GM21367 (cell line): Measurements from ENCODE around the gene PKLR.
A peak's percentile ranks its signal among the peaks of the same experiment; 100 is the strongest.
"Not testable (repeated sequence)": the region's sequence is repeated elsewhere in the genome, so short reads cannot be mapped to it uniquely, and the experiment has no call there.

Experiments used
- ATAC-seq: cut with Tn5 transposase; IDR thresholded peaks from one replicate; pipeline ENCODE4 v1.9.1; 2021; ENCODE audit not compliant: unreplicated experiment

Gene PKLR

GRCh38 chr1:155318082-155318481, 16.8 kb upstream of the PKLR start:
- ATAC-seq = no peak

DNA sequence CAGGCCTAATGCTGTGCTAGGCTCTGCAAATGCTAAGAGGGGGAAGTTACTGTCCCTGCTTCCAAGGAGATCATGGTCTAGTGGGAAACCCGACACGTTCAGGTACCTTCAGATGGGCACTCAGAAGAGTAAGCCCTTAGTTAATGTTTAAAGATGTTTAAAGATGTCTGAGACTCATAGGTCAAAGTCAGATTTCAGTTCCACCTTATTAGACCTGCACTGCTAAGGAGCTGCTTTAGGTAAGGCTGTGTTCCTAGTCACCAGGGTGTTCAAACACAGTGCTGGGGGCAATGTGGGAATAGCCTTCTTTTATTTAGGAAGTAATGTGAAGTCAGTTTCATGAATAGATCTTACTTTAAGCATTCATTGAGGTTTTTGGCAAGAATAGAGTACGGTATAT, 15.7 kb upstream of the PKLR start:
- ATAC-seq = no peak

- ATAC-seq = no peak
Measured at GRCh38 chr1:155313261-155313660, 12.0 kb upstream of the PKLR start.

DNA sequence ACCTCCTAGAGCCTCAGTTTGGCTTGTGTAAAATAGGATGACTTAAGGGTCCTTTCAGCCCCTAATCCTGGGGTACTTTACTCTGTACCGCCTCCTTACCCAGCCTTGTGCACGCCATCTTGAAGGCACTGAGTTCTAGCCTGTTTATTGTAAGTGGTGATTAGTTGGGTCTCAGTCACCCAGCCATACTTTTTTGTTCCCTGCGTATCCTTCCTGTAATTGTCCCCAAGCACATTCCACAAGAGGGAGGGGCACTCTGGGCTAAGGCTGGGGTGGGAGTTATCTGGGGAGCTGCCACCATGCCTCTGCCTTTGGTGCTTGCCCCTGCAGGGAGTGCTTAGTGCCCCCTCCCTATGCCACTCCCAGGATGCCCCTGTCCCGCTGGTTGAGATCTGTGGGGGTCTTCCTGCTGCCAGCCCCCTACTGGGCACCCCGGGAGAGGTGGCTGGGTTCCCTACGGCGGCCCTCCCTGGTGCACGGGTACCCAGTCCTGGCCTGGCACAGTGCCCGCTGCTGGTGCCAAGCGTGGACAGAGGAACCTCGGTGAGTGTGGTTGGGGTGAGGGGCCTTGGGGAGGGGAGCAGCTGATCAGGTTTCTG, 8.3 kb upstream of the PKLR start:
- ATAC-seq = no peak

- ATAC-seq = peak; percentile 88
Measured at GRCh38 chr1:155308493-155309422, 7.5 kb upstream of the PKLR start, which contains the start of gene FDPS. FDPS (plus strand) TSS chr1:155308866; CDS start chr1:155309790, 924 bp downstream.

DNA sequence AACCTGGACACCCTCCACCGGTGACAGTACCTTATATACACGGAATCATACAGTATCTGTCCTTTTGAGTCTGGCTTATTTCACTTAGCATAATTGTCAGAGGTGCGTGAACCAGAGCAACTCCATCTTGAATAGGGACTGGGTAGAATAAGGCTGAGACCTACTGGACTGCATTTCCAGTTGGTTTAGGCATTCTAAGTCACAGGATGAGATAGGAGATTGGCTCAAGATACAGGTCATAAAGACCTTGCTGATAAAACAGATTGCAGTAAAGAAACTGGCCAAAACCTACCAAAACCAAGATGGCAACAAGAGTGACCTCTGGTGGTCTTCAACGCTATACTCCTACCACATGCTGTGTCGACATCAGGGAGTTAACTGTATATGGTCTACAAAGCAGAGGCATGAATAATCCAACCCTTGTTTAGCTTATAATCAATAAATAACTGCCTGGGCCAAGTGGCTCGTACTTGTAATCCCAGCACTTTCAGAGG, 6.1 kb upstream of the PKLR start:
- ATAC-seq = no peak

DNA sequence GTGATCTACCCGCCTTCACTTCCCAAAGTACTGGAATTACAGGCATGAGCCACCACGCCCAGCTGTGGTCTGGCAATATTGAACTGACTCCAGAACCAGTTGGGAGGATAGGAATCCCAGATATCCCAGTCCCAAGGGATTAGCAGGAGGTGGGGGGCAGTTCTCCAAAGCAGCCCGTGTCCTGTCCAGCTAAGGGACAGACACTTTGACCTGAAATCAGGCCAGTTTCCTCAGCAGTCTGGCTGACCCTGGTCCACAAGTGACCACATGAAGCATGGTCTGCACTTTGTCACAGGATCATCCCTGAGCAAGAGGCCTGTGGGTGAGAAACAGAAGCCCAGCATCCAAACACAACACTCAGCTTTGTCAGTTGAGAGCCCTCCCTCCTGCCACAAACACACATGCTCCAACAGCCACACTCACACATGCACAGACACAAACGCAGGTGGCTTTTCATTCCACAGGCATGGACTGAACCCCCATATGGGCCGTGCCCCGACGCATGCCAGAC, 4.7 kb upstream of the PKLR start:
- no peak for ATAC-seq

GRCh38 chr1:155304558-155305063, 3.4 kb upstream of the PKLR start:
- ATAC-seq = no peak

- no peak for ATAC-seq
Measured at GRCh38 chr1:155300553-155301329, 497 bp downstream of the PKLR start.

- no peak for ATAC-seq
Measured at GRCh38 chr1:155300024-155300423, 1.2 kb downstream of the PKLR start.

DNA sequence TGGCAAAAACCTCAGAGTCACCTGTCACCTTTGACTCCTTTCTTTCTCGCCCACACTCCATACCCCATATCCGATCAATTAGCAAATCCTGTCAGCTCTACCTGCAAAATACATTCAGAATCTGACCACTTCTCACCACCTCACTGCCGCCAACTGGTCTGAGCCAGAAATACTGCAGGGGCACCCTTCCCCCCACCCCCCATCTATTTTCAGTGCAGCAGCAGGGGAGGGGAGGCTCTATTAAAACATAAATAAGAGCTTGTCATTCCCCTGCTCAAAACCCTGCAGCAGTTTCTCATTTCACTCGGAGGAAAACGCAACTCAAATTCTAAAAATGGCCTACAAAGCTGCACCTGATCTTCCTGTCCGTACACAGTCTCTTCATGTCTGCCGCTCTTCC, 3.9 kb downstream of the PKLR start:
- no peak for ATAC-seq

DNA sequence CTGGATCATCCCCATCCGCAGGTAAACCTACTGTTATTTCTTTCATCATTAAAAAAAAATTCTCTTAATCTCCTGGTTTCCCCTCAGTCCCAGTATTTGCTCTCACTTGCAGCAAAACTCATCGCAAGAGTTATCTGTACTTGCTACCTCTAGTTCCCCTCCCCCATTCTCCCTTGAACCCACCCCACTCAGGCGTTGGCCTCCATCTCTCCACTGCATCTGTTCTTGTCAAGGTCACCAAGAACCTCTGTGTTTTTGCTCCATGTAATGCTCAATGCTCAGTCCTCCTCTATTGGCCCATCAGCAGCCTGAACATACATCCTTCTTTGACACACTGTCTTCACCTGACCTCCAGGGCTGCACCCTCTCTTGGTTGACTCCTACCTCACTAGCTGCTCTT, 4.6 kb downstream of the PKLR start:
- ATAC-seq = no peak

- no peak for ATAC-seq
Measured at GRCh38 chr1:155295942-155296267, 5.3 kb downstream of the PKLR start.

DNA sequence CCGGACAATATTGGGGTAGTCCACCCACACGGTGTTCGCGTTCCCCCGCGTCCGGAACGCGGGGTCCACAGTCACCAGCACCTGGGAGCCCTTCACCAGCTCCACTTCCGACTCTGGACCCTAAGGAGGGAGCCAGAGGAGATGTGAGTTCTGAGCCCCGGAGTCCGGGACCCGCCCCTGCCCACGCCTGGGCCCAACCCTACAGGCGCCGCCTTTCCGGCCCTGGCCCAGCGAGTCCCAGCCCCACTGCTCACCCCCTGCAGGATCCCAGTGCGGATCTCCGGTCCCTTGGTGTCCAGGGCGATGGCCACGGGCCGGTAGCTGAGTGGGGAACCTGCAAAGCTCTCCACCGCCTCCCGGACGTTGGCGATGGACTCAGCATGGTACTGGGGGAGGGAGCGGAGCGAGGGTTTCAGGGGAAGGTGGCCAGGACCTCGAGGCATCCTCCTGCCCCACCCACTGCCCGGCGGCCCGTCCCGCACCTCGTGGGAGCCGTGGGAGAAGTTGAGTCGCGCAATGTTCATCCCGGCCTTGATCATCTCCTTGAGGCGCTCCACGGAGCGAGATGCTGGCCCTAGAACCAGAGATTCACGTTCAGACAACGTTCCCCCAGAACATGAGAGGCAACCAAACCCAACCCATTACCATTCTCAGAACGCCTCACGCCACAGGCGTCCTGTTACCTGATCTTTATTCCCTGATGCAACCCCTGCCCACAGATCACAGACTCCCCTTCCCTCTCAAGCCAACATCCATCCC, 5.9 kb downstream of the PKLR start:
- no peak for ATAC-seq

DNA sequence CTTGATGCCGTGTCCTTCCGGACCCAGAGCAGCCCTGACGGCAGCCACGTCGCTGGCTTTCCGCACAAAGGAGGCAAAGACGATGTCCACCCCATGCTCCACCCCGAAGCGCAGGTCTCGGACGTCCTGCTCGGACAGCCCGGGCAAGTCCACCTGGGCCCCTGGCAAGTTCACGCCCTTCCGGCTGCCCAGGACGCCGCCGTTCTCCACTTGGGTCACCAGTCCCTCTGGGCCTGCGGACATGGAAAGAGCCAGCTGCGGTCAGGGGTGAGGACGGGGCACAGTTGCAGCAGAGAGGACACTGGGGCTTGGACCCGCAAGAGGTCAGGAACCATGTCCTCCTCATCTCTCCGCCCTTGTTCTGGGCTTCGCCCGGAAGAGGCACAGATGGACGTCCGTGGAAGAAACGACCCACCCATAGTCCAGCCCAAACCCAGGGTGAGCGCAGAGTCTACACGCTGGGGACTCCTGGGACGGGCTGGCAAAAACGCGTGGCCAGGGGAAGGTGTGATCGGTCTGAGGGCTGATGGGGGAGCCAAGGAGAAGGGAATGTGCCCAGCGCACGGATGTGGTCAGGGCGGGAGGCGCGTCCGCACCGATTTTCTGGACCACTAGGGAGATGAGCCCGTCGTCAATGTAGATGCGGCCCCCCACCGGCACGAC, 6.6 kb downstream of the PKLR start:
- ATAC-seq = no peak

DNA sequence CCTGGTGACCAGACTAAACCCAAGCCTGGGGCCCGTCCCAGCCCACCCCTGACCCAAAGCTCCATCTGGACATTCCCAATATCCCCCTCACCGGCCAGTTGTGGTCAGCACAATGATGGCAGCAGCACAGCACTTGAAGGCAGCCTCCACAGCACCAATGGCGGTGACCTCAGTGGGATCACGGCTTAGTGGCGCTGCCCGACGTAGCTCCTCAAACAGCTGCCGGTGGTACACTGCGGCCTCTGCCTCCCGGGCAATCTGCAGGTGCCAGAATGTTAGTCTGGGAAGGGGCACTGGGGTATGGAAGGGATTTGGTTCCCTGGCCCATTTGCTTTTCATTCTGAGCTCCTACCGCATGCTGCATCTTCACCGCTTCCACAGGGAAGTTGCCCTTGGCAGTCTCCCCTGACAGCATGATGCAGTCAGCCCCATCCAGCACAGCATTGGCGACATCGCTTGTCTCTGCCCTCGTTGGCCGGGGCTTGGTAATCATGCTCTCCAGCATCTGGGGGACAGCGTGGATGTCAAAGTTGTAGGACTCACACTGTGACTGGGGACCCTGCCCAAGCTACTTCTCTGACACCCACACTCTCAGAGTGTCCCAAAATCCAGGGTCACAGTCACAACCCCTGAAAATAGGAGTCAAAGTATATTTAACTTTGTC, 8.0 kb downstream of the PKLR start:
- ATAC-seq = no peak

- ATAC-seq = not testable (repeated sequence)
Measured at GRCh38 chr1:155291006-155291405, 10.2 kb downstream of the PKLR start.

GRCh38 chr1:155287987-155288543, 13.2 kb downstream of the PKLR start:
- ATAC-seq = no peak

GRCh38 chr1:155286544-155286943, 14.7 kb downstream of the PKLR start:
- no peak for ATAC-seq
